ENCODE measurements around the gene HDAC10. TPM values are rescaled to one million over a fixed set of nuclear protein-coding genes. Genes with fewer than 3 reads are reported as not detected.

HDAC10 gene
- total RNA-seq, 1 experiment from 2014 or later = 45.0 TPM

- no peaks in the 10 kb centered on the region for H3K79me2 ChIP-seq (ENCODE audit: insufficient read depth, low read length)
- DNase-seq = no peak
Observed at GRCh38 chr22:50285568-50286229, 34.6 kb upstream of the HDAC10 start.

More at GRCh38 chr22:50285568-50286229, 34.6 kb upstream of the HDAC10 start:
- H3K23me2 ChIP-seq (ENCODE audit: insufficient read length, low read depth, low read length, poor library complexity, severe bottlenecking) = peaks cover 3% of the 10 kb centered on the region
- H4K5ac ChIP-seq (ENCODE audit: insufficient read length, low read depth, low read length) = no peak overlapping the region
- H3K4me1 ChIP-seq (ENCODE audit: insufficient read depth, low read length) = no peaks in the 10 kb centered on the region
- H3K27ac Mint-ChIP-seq = no peak overlapping the region
- no peak overlapping the region for H2BK15ac ChIP-seq (ENCODE audit: low read depth, low read length)
- no peaks in the 10 kb centered on the region for H3K79me1 ChIP-seq (ENCODE audit: insufficient read depth, low read depth, low read length, poor library complexity, severe bottlenecking)
- no peak overlapping the region for H3K4me2 ChIP-seq (ENCODE audit: insufficient read depth, insufficient read length, low read length)
- H4K91ac ChIP-seq (ENCODE audit: insufficient read length, low read depth, low read length) = no peak overlapping the region
- TF ChIP-seq, protein P1, sequence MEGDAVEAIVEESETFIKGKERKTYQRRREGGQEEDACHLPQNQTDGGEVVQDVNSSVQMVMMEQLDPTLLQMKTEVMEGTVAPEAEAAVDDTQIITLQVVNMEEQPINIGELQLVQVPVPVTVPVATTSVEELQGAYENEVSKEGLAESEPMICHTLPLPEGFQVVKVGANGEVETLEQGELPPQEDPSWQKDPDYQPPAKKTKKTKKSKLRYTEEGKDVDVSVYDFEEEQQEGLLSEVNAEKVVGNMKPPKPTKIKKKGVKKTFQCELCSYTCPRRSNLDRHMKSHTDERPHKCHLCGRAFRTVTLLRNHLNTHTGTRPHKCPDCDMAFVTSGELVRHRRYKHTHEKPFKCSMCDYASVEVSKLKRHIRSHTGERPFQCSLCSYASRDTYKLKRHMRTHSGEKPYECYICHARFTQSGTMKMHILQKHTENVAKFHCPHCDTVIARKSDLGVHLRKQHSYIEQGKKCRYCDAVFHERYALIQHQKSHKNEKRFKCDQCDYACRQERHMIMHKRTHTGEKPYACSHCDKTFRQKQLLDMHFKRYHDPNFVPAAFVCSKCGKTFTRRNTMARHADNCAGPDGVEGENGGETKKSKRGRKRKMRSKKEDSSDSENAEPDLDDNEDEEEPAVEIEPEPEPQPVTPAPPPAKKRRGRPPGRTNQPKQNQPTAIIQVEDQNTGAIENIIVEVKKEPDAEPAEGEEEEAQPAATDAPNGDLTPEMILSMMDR (conservative IDR thresholded peaks at IDR 0.05) = no peak
- no peak overlapping the region for H3T11ph ChIP-seq (ENCODE audit: low read length)
- no CpG with 5 or more reads among the region's 34 CpGs for WGBS (ENCODE audit: extremely low coverage, insufficient read length, low lambda C conversion rate)
- no peak overlapping the region for H2AFZ ChIP-seq (ENCODE audit: low read length)
- no peak overlapping the region for H4K8ac ChIP-seq (replicated peaks; ENCODE audit: insufficient read length, low read depth, low read length)
- H3K27me3 ChIP-seq (ENCODE audit: insufficient read depth, low read length) = no peaks in the 10 kb centered on the region
- no peak overlapping the region for H3K9ac ChIP-seq (ENCODE audit: extremely low read depth, insufficient read length, low read length)
- no peak overlapping the region for H3K56ac ChIP-seq (ENCODE audit: insufficient read length, low read depth, low read length)
- no peaks in the 10 kb centered on the region for H3K27me3 Mint-ChIP-seq (ENCODE audit: low read depth)
- H2BK120ac ChIP-seq (ENCODE audit: low read depth, low read length, poor library complexity, severe bottlenecking) = no peak overlapping the region
- no peaks in the 10 kb centered on the region for H3K9me3 ChIP-seq (ENCODE audit: control insufficient read depth, low read depth, low read length)
- H2BK5ac ChIP-seq (ENCODE audit: insufficient read length, low read length) = no peak overlapping the region
- no peaks in the 10 kb centered on the region; a peak in 1 of 5 replicates for H3K9me3 Mint-ChIP-seq
- H3K14ac ChIP-seq (ENCODE audit: insufficient read depth, low read length) = no peak overlapping the region
- no peak overlapping the region for H3K27ac ChIP-seq (ENCODE audit: insufficient read length, low read depth, low read length)
- no peak overlapping the region for H2AK5ac ChIP-seq (ENCODE audit: insufficient read length, low read length)
- peaks cover 14 to 44% (median 40%) of the 10 kb centered on the region in 3 experiments for H3K36me3 Mint-ChIP-seq (ENCODE audit: insufficient read depth in 1 of 3, low read depth in 3 of 3)
- H4K20me1 ChIP-seq (ENCODE audit: control insufficient read depth, insufficient read depth, insufficient read length) = no peaks in the 10 kb centered on the region
- no peak overlapping the region for H2BK20ac ChIP-seq (ENCODE audit: low read depth, low read length, poor library complexity, severe bottlenecking)
- H2BK12ac ChIP-seq (ENCODE audit: insufficient read length, low read depth, low read length) = no peak overlapping the region
- H3K23ac ChIP-seq (ENCODE audit: insufficient read length, low read depth, low read length) = no peak overlapping the region
- H3K4me3 Mint-ChIP-seq = no peak overlapping the region; a peak in 1 of 5 replicates
- no peak overlapping the region for H3K4ac ChIP-seq (ENCODE audit: low read depth, low read length)
- H3K18ac ChIP-seq (ENCODE audit: insufficient read length, low read depth, low read length) = no peak overlapping the region
- no peaks in the 10 kb centered on the region for H3K4me1 Mint-ChIP-seq

Data from H9 (cell line).